Measurements from ENCODE around the gene IQUB. TPM values are rescaled to one million over a fixed set of nuclear protein-coding genes. Genes with fewer than 3 reads are reported as not detected.

IQUB gene
- total RNA-seq, 1 donor from 2014 or later, result 2.1 TPM

DNA sequence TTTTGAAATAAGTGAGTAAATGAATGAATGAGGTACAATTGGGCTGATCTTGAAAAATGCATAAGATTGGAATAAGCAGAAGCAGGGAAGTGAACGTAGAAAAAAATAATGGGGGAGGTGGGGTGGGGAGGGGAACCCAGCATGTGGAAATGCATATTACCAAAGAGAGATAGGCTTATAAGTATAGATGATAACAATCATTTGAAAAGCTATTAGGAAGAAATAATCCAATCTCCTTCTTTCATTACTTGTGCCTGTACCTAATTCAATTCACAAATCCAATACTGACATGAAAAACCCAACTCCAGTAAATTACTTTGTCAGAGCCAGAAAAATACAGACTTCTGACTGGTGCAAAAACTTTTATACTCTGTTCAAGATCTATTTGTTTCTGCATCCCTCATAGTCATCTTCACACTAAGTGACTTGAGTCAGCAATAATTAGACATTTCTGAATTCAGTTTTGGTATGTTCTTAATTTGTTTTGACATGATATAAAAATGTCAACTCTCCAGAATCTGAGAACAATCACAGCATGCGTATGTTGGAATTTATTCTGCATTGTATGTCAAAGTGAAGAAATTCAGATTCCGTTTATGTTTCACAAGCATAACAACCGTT is 99.2 kb downstream of the IQUB start:
- no peaks in the 10 kb centered on the region for H3K4me1 Mint-ChIP-seq (ENCODE audit: unreplicated experiment)
- H3K9me3 Mint-ChIP-seq, result no peaks in the 10 kb centered on the region
- DNase-seq (ENCODE audit: extremely low spot score, unreplicated experiment), result no peak
- H3K36me3 Mint-ChIP-seq, result no peaks in the 10 kb centered on the region
- H3K4me3 Mint-ChIP-seq, result no peak overlapping the region
- TF ChIP-seq, protein P1, sequence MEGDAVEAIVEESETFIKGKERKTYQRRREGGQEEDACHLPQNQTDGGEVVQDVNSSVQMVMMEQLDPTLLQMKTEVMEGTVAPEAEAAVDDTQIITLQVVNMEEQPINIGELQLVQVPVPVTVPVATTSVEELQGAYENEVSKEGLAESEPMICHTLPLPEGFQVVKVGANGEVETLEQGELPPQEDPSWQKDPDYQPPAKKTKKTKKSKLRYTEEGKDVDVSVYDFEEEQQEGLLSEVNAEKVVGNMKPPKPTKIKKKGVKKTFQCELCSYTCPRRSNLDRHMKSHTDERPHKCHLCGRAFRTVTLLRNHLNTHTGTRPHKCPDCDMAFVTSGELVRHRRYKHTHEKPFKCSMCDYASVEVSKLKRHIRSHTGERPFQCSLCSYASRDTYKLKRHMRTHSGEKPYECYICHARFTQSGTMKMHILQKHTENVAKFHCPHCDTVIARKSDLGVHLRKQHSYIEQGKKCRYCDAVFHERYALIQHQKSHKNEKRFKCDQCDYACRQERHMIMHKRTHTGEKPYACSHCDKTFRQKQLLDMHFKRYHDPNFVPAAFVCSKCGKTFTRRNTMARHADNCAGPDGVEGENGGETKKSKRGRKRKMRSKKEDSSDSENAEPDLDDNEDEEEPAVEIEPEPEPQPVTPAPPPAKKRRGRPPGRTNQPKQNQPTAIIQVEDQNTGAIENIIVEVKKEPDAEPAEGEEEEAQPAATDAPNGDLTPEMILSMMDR (conservative IDR thresholded peaks at IDR 0.05), result no peak
- H3K27me3 Mint-ChIP-seq, result no peaks in the 10 kb centered on the region
- no peak overlapping the region for H3K27ac Mint-ChIP-seq

DNA sequence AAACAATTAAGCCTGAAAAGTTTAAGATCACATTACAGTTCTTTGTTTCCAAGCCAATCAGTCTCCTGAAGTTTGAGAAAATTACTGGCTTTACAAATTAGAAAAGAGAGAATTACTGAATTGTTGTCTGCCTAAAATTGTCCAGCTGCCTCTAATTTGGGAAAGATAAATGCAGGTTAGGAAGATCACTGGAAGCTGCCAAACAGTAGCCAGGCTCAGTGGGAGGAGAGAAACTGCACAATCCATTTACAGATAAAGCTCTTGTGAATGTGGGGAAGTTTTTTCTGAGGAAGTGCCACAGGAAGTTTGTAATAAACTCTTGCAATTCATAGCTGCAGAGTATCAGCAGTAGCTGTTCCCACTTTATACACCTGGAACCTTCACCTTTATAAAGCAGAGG is 100.7 kb downstream of the IQUB start:
- no peaks in the 10 kb centered on the region for H3K9me3 Mint-ChIP-seq
- no peaks in the 10 kb centered on the region for H3K4me1 Mint-ChIP-seq (ENCODE audit: unreplicated experiment)
- H3K36me3 Mint-ChIP-seq, result no peaks in the 10 kb centered on the region
- H3K27me3 Mint-ChIP-seq, result no peaks in the 10 kb centered on the region
- DNase-seq (ENCODE audit: extremely low spot score, unreplicated experiment), result no peak
- no peak overlapping the region for H3K27ac Mint-ChIP-seq
- no peak overlapping the region for H3K4me3 Mint-ChIP-seq
- TF ChIP-seq, protein P1 (conservative IDR thresholded peaks at IDR 0.05), result no peak

- Mint-ChIP-seq H3K27me3 (no peaks in the 10 kb centered on the region), H3K4me3 (no peak overlapping the region), H3K36me3 (no peaks in the 10 kb centered on the region), H3K4me1 (ENCODE audit: unreplicated experiment) (no peaks in the 10 kb centered on the region), H3K9me3 (no peaks in the 10 kb centered on the region), H3K27ac (no peak overlapping the region)
- DNase-seq (ENCODE audit: extremely low spot score, unreplicated experiment), result no peak
- TF ChIP-seq, protein P1 (conservative IDR thresholded peaks at IDR 0.05), result no peak
These were observed 101.8 kb downstream of the IQUB start for GRCh38 chr7:123432601-123433000.

- no peak overlapping the region for H3K4me3 Mint-ChIP-seq
- H3K9me3 Mint-ChIP-seq, result no peaks in the 10 kb centered on the region
- no peaks in the 10 kb centered on the region for H3K4me1 Mint-ChIP-seq (ENCODE audit: unreplicated experiment)
- TF ChIP-seq, protein P1 (conservative IDR thresholded peaks at IDR 0.05), result no peak
- H3K27me3 Mint-ChIP-seq, result no peaks in the 10 kb centered on the region
- no peaks in the 10 kb centered on the region for H3K36me3 Mint-ChIP-seq
- no peak overlapping the region for H3K27ac Mint-ChIP-seq
- no peak for DNase-seq (ENCODE audit: extremely low spot score, unreplicated experiment)
These were observed 103.2 kb downstream of the IQUB start for GRCh38 chr7:123431075-123431614.

GRCh38 chr7:123425246-123425645 is 109.1 kb downstream of the IQUB start:
- Mint-ChIP-seq H3K27ac (no peak overlapping the region), H3K36me3 (no peaks in the 10 kb centered on the region), H3K9me3 (no peaks in the 10 kb centered on the region), H3K27me3 (no peaks in the 10 kb centered on the region), H3K4me1 (ENCODE audit: unreplicated experiment) (no peaks in the 10 kb centered on the region), H3K4me3 (no peak overlapping the region)
- TF ChIP-seq, protein P1 (conservative IDR thresholded peaks at IDR 0.05), result no peak
- no peak for DNase-seq (ENCODE audit: extremely low spot score, unreplicated experiment)
